GM23338 (cell line): ENCODE data around the gene SYT6. TPM values are rescaled to one million over a fixed set of nuclear protein-coding genes. Genes with fewer than 3 reads are reported as not detected.

Experiments
- ATAC-seq: fragments of 200-7000 bp; cut with Tn5 transposase; 3 replicates; pipeline ENCODE4 v1.9.1; 2020
- DNase-seq: peaks from one replicate; pipeline ENCODE4 v3.0.0-alpha.2; 2015; ENCODE audit warnings: low spot score
- H2AFZ ChIP-seq: fragments of 200-600 bp; sonication (generic); 2 replicates; pipeline ENCODE4 v1.8.0; 2016; ENCODE audit warnings: antibody characterized with exemption, mild to moderate bottlenecking, moderate library complexity
- H3F3A ChIP-seq: fragments of 200-600 bp; sonication (generic); replicated peaks from 2 replicates; pipeline ENCODE4 v1.8.0; 2017; ENCODE audit warnings: antibody characterized with exemption, mixed run types, low read depth
- H3K27ac ChIP-seq: fragments of 200-600 bp; sonication (generic); 2 replicates; pipeline ENCODE4 v1.6.1; 2016; ENCODE audit warnings: low read depth
- H3K27me3 ChIP-seq: fragments of 200-600 bp; sonication (generic); 2 replicates; pipeline ENCODE4 v1.8.0; 2016; ENCODE audit warnings: mild to moderate bottlenecking, mixed run types, moderate library complexity; ENCODE audit not compliant: insufficient read depth
- H3K36me3 ChIP-seq: fragments of 200-600 bp; sonication (generic); 2 replicates; pipeline ENCODE4 v1.8.0; 2016; ENCODE audit warnings: mild to moderate bottlenecking; ENCODE audit not compliant: insufficient read depth
- H3K4me1 ChIP-seq: fragments of 200-600 bp; sonication (generic); 2 replicates; pipeline ENCODE4 v1.8.0; 2016; ENCODE audit warnings: mild to moderate bottlenecking, moderate library complexity; ENCODE audit not compliant: insufficient read depth
- H3K4me2 ChIP-seq: fragments of 200-600 bp; sonication (generic); 2 replicates; pipeline ENCODE4 v1.7.1; 2017; ENCODE audit warnings: mixed run types
- H3K4me3 ChIP-seq: fragments of 200-600 bp; sonication (generic); 2 replicates; pipeline ENCODE4 v1.6.1; 2016; ENCODE audit warnings: mixed run types
- H3K79me2 ChIP-seq: fragments of 200-600 bp; sonication (generic); replicated peaks from 2 replicates; pipeline ENCODE4 v1.8.0; 2017; ENCODE audit warnings: mild to moderate bottlenecking; ENCODE audit not compliant: insufficient read depth
- H3K9me2 ChIP-seq: fragments of 200-600 bp; sonication (generic); 2 replicates; pipeline ENCODE4 v1.8.0; 2017; ENCODE audit not compliant: insufficient read depth
- H4K20me1 ChIP-seq: fragments of 200-600 bp; sonication (generic); replicated peaks from 2 replicates; pipeline ENCODE4 v1.8.0; 2017; ENCODE audit warnings: mild to moderate bottlenecking; ENCODE audit not compliant: insufficient read depth
- H3K27ac Mint-ChIP-seq: 2 replicates; pipeline ENCODE4 v1.8.0; 2020; ENCODE audit warnings: inconsistent platforms, mild to moderate bottlenecking, moderate library complexity, mixed read lengths
- H3K27me3 Mint-ChIP-seq: 3 replicates; pipeline ENCODE4 v1.8.0; 2022; ENCODE audit warnings: low read depth, mild to moderate bottlenecking, moderate library complexity, mixed read lengths, inconsistent platforms; ENCODE audit not compliant: insufficient read depth, poor library complexity
- H3K36me3 Mint-ChIP-seq: 3 replicates; pipeline ENCODE4 v1.8.0; 2021; ENCODE audit warnings: low read depth, mild to moderate bottlenecking, inconsistent platforms, moderate library complexity, mixed read lengths
- H3K4me1 Mint-ChIP-seq: 3 replicates; pipeline ENCODE4 v1.8.0; 2020; ENCODE audit warnings: mild to moderate bottlenecking, inconsistent platforms, mixed read lengths
- H3K4me3 Mint-ChIP-seq: 3 replicates; pipeline ENCODE4 v1.8.0; 2021; ENCODE audit warnings: moderate library complexity, mild to moderate bottlenecking, inconsistent platforms, mixed read lengths
- H3K9me3 Mint-ChIP-seq: 3 replicates; pipeline ENCODE4 v1.8.0; 2020; ENCODE audit warnings: moderate library complexity, mild to moderate bottlenecking, inconsistent platforms, mixed read lengths
- EZH2 ChIP-seq: fragments of 200-600 bp; sonication (generic); IDR thresholded peaks from one replicate; pipeline ENCODE4 v1.8.0; 2017; ENCODE audit warnings: antibody characterized with exemption, mild to moderate bottlenecking, low read depth; ENCODE audit not compliant: unreplicated experiment
- JUNB ChIP-seq: IDR thresholded peaks from one replicate; pipeline ENCODE4 v1.6.1; 2016; ENCODE audit warnings: antibody characterized with exemption; ENCODE audit not compliant: unreplicated experiment
- STAT1 ChIP-seq: IDR thresholded peaks from one replicate; pipeline ENCODE4 v1.6.1; 2016; ENCODE audit warnings: antibody characterized with exemption; ENCODE audit not compliant: unreplicated experiment
- ZNF114 ChIP-seq: fragments of 250-450 bp; sonication (Bioruptor Pico); IDR thresholded peaks from 2 replicates; pipeline ENCODE4 v1.5.0; 2020; ENCODE audit warnings: mild to moderate bottlenecking, moderate library complexity
- polyA plus RNA-seq: library from polyadenylated mRNA; unstranded; fragments of >200 nt; fragmentation: Nextera tagmentation; extraction: Ambion mirVana; gene quantifications from 2 replicates; pipeline ENCODE4 v1.2.1, GENCODE V29; 2016
- total RNA-seq: library from RNA; depleted of rRNA; stranded (reverse); fragments of >200 nt; shearing (Covaris generic); gene quantifications from 2 replicates; pipeline ENCODE4 v1.2.3, GENCODE V29; 2014
- TF ChIP-seq, protein P1 (sequence below): fragments of 250-450 bp; sonication (Bioruptor Pico); IDR thresholded peaks from 2 replicates; pipeline ENCODE4 v1.5.0; 2020; ENCODE audit warnings: mild to moderate bottlenecking, moderate library complexity
- TF ChIP-seq, protein P2 (sequence below): IDR thresholded peaks from 2 replicates; pipeline ENCODE4 v1.6.1; 2016; ENCODE audit warnings: antibody characterized with exemption
- TF ChIP-seq, protein P3 (sequence below): IDR thresholded peaks from one replicate; pipeline ENCODE4 v1.6.1; 2018; ENCODE audit warnings: antibody characterized with exemption; ENCODE audit not compliant: unreplicated experiment

Gene SYT6
- total and polyA plus RNA-seq, 2 experiments from 2014 or later, result 31.2 to 42.6 TPM

DNA sequence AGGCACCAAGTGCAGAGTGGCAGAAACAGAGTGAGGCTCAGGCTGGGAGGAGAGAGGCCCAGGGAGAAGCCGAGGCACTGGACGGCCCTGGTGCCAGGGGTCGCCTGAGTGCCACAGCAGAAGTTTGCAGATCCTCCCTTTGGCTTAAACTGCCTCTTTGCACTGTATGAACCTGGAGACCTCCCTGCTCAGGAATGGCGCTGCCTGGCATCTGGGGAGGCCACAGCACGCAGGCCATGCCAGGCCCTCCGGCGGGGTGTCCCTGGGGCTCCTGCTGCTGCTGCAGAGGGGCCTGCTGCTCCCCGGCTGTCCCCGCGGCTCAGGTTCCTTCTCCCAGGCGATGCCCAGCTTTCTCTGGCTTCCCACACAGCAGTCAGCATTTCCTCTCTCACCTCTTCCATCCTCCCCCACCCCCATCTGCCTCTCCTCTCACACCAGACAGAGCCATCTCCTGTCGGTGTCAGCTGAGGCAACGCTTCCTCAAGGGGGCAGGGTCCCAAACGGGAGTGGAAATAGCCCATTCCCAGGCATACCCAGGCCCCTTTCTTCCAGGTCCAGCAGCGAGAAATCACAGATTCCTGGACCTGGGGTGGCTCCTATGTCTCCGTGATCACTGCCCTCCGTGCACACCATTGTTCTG is 35.2 kb downstream of the SYT6 start (continued):
- TF ChIP-seq, protein P1, sequence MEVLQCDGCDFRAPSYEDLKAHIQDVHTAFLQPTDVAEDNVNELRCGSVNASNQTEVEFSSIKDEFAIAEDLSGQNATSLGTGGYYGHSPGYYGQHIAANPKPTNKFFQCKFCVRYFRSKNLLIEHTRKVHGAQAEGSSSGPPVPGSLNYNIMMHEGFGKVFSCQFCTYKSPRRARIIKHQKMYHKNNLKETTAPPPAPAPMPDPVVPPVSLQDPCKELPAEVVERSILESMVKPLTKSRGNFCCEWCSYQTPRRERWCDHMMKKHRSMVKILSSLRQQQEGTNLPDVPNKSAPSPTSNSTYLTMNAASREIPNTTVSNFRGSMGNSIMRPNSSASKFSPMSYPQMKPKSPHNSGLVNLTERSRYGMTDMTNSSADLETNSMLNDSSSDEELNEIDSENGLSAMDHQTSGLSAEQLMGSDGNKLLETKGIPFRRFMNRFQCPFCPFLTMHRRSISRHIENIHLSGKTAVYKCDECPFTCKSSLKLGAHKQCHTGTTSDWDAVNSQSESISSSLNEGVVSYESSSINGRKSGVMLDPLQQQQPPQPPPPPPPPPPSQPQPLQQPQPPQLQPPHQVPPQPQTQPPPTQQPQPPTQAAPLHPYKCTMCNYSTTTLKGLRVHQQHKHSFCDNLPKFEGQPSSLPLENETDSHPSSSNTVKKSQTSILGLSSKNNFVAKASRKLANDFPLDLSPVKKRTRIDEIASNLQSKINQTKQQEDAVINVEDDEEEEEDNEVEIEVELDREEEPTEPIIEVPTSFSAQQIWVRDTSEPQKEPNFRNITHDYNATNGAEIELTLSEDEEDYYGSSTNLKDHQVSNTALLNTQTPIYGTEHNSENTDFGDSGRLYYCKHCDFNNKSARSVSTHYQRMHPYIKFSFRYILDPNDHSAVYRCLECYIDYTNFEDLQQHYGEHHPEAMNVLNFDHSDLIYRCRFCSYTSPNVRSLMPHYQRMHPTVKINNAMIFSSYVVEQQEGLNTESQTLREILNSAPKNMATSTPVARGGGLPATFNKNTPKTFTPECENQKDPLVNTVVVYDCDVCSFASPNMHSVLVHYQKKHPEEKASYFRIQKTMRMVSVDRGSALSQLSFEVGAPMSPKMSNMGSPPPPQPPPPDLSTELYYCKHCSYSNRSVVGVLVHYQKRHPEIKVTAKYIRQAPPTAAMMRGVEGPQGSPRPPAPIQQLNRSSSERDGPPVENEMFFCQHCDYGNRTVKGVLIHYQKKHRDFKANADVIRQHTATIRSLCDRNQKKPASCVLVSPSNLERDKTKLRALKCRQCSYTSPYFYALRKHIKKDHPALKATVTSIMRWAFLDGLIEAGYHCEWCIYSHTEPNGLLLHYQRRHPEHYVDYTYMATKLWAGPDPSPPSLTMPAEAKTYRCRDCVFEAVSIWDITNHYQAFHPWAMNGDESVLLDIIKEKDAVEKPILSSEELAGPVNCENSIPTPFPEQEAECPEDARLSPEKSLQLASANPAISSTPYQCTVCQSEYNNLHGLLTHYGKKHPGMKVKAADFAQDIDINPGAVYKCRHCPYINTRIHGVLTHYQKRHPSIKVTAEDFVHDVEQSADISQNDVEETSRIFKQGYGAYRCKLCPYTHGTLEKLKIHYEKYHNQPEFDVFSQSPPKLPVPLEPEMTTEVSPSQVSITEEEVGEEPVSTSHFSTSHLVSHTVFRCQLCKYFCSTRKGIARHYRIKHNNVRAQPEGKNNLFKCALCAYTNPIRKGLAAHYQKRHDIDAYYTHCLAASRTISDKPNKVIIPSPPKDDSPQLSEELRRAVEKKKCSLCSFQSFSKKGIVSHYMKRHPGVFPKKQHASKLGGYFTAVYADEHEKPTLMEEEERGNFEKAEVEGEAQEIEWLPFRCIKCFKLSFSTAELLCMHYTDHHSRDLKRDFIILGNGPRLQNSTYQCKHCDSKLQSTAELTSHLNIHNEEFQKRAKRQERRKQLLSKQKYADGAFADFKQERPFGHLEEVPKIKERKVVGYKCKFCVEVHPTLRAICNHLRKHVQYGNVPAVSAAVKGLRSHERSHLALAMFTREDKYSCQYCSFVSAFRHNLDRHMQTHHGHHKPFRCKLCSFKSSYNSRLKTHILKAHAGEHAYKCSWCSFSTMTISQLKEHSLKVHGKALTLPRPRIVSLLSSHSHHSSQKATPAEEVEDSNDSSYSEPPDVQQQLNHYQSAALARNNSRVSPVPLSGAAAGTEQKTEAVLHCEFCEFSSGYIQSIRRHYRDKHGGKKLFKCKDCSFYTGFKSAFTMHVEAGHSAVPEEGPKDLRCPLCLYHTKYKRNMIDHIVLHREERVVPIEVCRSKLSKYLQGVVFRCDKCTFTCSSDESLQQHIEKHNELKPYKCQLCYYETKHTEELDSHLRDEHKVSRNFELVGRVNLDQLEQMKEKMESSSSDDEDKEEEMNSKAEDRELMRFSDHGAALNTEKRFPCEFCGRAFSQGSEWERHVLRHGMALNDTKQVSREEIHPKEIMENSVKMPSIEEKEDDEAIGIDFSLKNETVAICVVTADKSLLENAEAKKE (CRISPR knock-in tag), result 0 out of 2 replicates have a peak, but pooled peaks have one; percentile 11

DNA sequence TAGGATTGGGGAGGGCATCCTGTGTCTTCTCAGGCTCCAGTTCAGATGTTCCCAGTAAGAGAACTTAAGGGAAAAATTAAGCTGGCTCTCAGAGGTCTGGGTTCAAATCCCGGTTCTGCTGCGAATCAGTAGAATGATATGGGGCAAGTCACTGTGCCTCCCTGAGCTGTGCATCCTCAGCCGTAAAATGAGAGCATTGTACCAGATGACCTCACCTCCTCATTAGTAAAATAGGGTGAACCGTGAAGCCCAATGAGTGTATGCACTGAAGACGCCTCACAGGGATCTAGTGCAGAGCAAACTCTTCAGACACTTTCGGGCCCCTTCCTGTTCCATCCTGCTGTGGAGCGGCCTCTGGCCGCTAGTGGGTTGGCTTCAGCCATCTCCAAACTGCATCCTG is 36.0 kb downstream of the SYT6 start:
- Histone ChIP-seq H3K27me3 (no peaks in the 10 kb centered on the region), H2AFZ (no peak overlapping the region), H3K4me3 (no peak overlapping the region), H3F3A (peaks cover 31% of the 10 kb centered on the region; the same call in 1 of the 2 replicates), H3K9me2 (peaks cover 21% of the 10 kb centered on the region; the same call in 1 of the 2 replicates), H3K27ac (no peak overlapping the region), H3K79me2 (no peaks in the 10 kb centered on the region), H3K4me2 (peak overlapping the region; percentile 61; the same call in 1 of the 2 replicates), H4K20me1 (no peaks in the 10 kb centered on the region), H3K36me3 (peaks cover 17% of the 10 kb centered on the region; the same call in 1 of the 2 replicates), H3K4me1 (peaks cover 47% of the 10 kb centered on the region)
- Mint-ChIP-seq H3K4me3 (no peak overlapping the region), H3K4me1 (peaks cover 53% of the 10 kb centered on the region), H3K36me3 (peaks cover 63% of the 10 kb centered on the region), H3K27ac (no peak overlapping the region), H3K27me3 (peaks cover 44% of the 10 kb centered on the region), H3K9me3 (no peaks in the 10 kb centered on the region; the same call in 1 of the 3 replicates)
- DNase-seq, result no peak
- ATAC-seq, result no peak
- TF ChIP-seq EZH2 (no peak), JUNB (no peak), STAT1 (no peak), ZNF114 (CRISPR knock-in tag) (no peak)
- TF ChIP-seq, protein P2, sequence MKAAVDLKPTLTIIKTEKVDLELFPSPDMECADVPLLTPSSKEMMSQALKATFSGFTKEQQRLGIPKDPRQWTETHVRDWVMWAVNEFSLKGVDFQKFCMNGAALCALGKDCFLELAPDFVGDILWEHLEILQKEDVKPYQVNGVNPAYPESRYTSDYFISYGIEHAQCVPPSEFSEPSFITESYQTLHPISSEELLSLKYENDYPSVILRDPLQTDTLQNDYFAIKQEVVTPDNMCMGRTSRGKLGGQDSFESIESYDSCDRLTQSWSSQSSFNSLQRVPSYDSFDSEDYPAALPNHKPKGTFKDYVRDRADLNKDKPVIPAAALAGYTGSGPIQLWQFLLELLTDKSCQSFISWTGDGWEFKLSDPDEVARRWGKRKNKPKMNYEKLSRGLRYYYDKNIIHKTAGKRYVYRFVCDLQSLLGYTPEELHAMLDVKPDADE, result no peak
- TF ChIP-seq, protein P3, sequence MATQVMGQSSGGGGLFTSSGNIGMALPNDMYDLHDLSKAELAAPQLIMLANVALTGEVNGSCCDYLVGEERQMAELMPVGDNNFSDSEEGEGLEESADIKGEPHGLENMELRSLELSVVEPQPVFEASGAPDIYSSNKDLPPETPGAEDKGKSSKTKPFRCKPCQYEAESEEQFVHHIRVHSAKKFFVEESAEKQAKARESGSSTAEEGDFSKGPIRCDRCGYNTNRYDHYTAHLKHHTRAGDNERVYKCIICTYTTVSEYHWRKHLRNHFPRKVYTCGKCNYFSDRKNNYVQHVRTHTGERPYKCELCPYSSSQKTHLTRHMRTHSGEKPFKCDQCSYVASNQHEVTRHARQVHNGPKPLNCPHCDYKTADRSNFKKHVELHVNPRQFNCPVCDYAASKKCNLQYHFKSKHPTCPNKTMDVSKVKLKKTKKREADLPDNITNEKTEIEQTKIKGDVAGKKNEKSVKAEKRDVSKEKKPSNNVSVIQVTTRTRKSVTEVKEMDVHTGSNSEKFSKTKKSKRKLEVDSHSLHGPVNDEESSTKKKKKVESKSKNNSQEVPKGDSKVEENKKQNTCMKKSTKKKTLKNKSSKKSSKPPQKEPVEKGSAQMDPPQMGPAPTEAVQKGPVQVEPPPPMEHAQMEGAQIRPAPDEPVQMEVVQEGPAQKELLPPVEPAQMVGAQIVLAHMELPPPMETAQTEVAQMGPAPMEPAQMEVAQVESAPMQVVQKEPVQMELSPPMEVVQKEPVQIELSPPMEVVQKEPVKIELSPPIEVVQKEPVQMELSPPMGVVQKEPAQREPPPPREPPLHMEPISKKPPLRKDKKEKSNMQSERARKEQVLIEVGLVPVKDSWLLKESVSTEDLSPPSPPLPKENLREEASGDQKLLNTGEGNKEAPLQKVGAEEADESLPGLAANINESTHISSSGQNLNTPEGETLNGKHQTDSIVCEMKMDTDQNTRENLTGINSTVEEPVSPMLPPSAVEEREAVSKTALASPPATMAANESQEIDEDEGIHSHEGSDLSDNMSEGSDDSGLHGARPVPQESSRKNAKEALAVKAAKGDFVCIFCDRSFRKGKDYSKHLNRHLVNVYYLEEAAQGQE, result no peak
